ENCODE measurements around the gene CAMK1D. TPM values are rescaled to one million over a fixed set of nuclear protein-coding genes. Genes with fewer than 3 reads are reported as not detected.

Gene CAMK1D
- total and polyA plus RNA-seq, 2 of the 8 experiments (the other 6 are each of a cell fraction or from before 2014, with no cell fraction given) = 3.5 to 10.6 TPM

DNA sequence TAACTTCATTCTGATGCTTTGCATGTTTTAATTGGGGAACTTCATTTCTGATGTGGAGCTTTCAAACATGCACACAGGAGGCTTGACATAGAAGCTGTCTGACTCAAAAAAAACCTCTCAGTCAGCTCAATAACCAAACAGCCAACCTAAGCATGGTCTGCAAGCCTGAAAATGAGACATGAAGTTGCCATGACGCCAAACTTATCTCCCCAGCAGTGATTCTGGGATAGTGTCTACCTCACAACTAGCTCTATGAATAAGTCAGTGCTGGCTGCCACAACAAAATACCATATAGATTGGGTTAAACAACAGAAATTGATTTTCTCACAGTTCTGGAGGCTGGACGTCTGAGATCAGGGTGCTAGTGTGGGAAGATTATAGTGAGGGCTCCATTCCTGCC lies 408.0 kb downstream of the CAMK1D start:
- Histone ChIP-seq H3K36me3 (ENCODE audit: control insufficient read depth in 2 of 4, insufficient read depth in 4 of 4, low read length in 3 of 4) (no peaks in the 10 kb centered on the region), H3K4me3 (ENCODE audit: extremely low read depth in 1 of 4, insufficient read depth in 2 of 4, low read depth in 3 of 4, low read length in 4 of 4) (no peak overlapping the region), H3K23ac (ENCODE audit: insufficient read length) (no peak overlapping the region), H2BK20ac (ENCODE audit: low read length) (no peak overlapping the region), H2BK120ac (replicated peaks; ENCODE audit: low read depth, low read length) (no peak overlapping the region), H3K9me3 (ENCODE audit: insufficient read depth in 2 of 2, low read depth in 1 of 2, low read length in 1 of 2) (no peaks in the 10 kb centered on the region), H3K27me3 (replicated peaks in 1 of 4; ENCODE audit: control insufficient read depth in 3 of 4, extremely low read depth in 1 of 4, insufficient read depth in 3 of 4, low read length in 3 of 4) (no peaks in the 10 kb centered on the region), H3K14ac (ENCODE audit: insufficient read length) (no peak overlapping the region), H3K79me1 (ENCODE audit: low read depth, low read length) (no peaks in the 10 kb centered on the region), H3K4ac (replicated peaks; ENCODE audit: insufficient read length, low read depth, low read length) (no peak overlapping the region), H2BK15ac (ENCODE audit: low read length) (no peak overlapping the region), H2BK12ac (ENCODE audit: low read depth, low read length) (no peak overlapping the region), H3K23me2 (ENCODE audit: low read depth, low read length) (no peaks in the 10 kb centered on the region), H2BK5ac (ENCODE audit: low read depth, low read length) (no peak overlapping the region), H3K27ac (ENCODE audit: low read depth, low read length) (no peak overlapping the region), H3K56ac (replicated peaks; ENCODE audit: insufficient read length, low read depth, low read length) (no peak overlapping the region), H2AK5ac (ENCODE audit: low read depth, low read length) (no peak overlapping the region), H4K5ac (ENCODE audit: insufficient read length, low read depth, low read length) (no peak overlapping the region), H3K4me1 (replicated peaks in 1 of 4; ENCODE audit: control insufficient read depth in 3 of 4, insufficient read depth in 4 of 4, low read length in 3 of 4) (no peaks in the 10 kb centered on the region; a peak in 1 of 7 replicates), H3K79me2 (ENCODE audit: control insufficient read depth in 1 of 2, insufficient read depth in 2 of 2, low read length in 2 of 2) (no peaks in the 10 kb centered on the region), H2AFZ (ENCODE audit: low read length) (no peak overlapping the region), H3K9ac (replicated peaks in 1 of 4; ENCODE audit: extremely low read depth in 1 of 4, low read depth in 3 of 4, low read length in 3 of 4) (no peak overlapping the region), H3K18ac (ENCODE audit: extremely low read depth, low read length) (no peak overlapping the region), H3K4me2 (ENCODE audit: insufficient read depth in 1 of 2, low read depth in 2 of 2, low read length in 2 of 2) (no peak overlapping the region), H4K91ac (replicated peaks; ENCODE audit: insufficient read length, low read length) (no peak overlapping the region), H4K20me1 (replicated peaks in 1 of 2; ENCODE audit: control insufficient read depth in 1 of 2, insufficient read depth in 2 of 2, low read length in 2 of 2) (no peaks in the 10 kb centered on the region), H4K8ac (ENCODE audit: extremely low read depth, insufficient read depth, low read length) (no peak overlapping the region)
- TF ChIP-seq SAP30 (IDR thresholded peaks at IDR 0.05; ENCODE audit: insufficient read depth, insufficient replicate concordance, low read length) (no peak), TBP (IDR thresholded peaks at IDR 0.05; ENCODE audit: low read depth, low read length) (no peak), ZNF274 (IDR thresholded peaks at IDR 0.05; ENCODE audit: borderline replicate concordance, extremely low read depth, low read length) (no peak)
- CTCF ChIA-PET (ENCODE audit: partially characterized antibody) = interaction anchor here (0.6 to 1.7 kb wide), 4 partner anchors 17 to 107 kb away, joined by 3 to 5 read pairs (median 4); no protein-coding TSS in a partner anchor
- no peak for DNase-seq (ENCODE audit: low read depth in 1 of 2, low spot score in 2 of 2)
- no peak for FAIRE-seq
- 88% methylated on average over 2 of the region's 2 CpGs; no CpG with 5 or more reads in 1 of the 2 experiments for WGBS, 2 experiments (ENCODE audit: extremely low coverage in 1 of 2, insufficient coverage in 1 of 2, insufficient read length in 1 of 2, insufficient replicate concordance in 2 of 2, low coverage in 1 of 2, low lambda C conversion rate in 2 of 2, missing lambda C conversion rate in 1 of 2)
- POLR2A ChIA-PET (ENCODE audit: partially characterized antibody) = interaction anchor here (1.5 kb wide), 1 partner anchor 9 kb away, joined by 4 read pairs; no protein-coding TSS in a partner anchor

Measured in H1 (cell line).